IMR-90 (cell line): Measurements from ENCODE around the gene SLC2A10. TPM values are rescaled to one million over a fixed set of nuclear protein-coding genes. Genes with fewer than 3 reads are reported as not detected.
A peak's percentile ranks its signal among the peaks of the same experiment; 100 is the strongest.

ENCODE experiments used
- ATAC-seq: fragments of 200-7000 bp; cut with Tn5 transposase; 2 replicates; pipeline ENCODE4 v1.9.1; 2020; ENCODE audit warnings: low read depth, mild to moderate bottlenecking, moderate library complexity
- BruUV-seq: library from RNA; stranded (reverse); fragments of 400-500 nt; replicated peaks from 2 replicates; lab custom pipeline; 2021; lab: Mats Ljungman, UMichigan
- CTCF ChIA-PET: fragments of 300-600 bp; formaldehyde crosslinking; extraction: SDS; loops from one replicate; lab custom pipeline; 2021; ENCODE audit warnings: antibody characterized with exemption; lab: Yijun Ruan, JAX
- POLR2A ChIA-PET: fragments of 300-600 bp; sonication (Branson Sonifier 250); formaldehyde crosslinking; loops from one replicate; lab custom pipeline; 2022; ENCODE audit warnings: antibody characterized with exemption; ENCODE audit not compliant: unreplicated experiment; lab: Charles Lee
- DNase-seq: peaks from one replicate; pipeline ENCODE4 v3.0.0; 2013
- H2AFZ ChIP-seq: replicated peaks from 2 replicates; pipeline ENCODE3; 2013; ENCODE audit warnings: low read length, mild to moderate bottlenecking; ENCODE audit not compliant: poor library complexity
- H2AK5ac ChIP-seq: 2 replicates; pipeline ENCODE4 v1.6.1; 2013; ENCODE audit warnings: low read depth, low read length, inconsistent platforms
- H2AK9ac ChIP-seq: replicated peaks from 2 replicates; pipeline ENCODE3; 2013; ENCODE audit warnings: mild to moderate bottlenecking, low read depth, low read length, moderate library complexity; ENCODE audit not compliant: poor library complexity
- H2BK120ac ChIP-seq: 2 replicates; pipeline ENCODE4 v1.6.1; 2013; ENCODE audit warnings: low read depth, low read length, inconsistent platforms
- H2BK15ac ChIP-seq: 3 replicates; pipeline ENCODE4 v1.6.1; 2013; ENCODE audit warnings: low read depth, low read length, inconsistent platforms
- H2BK20ac ChIP-seq: 2 replicates; pipeline ENCODE4 v1.6.1; 2013; ENCODE audit warnings: low read depth, mild to moderate bottlenecking, inconsistent platforms, low read length, moderate library complexity
- H2BK5ac ChIP-seq: 2 replicates; pipeline ENCODE4 v1.6.1; 2013; ENCODE audit warnings: mild to moderate bottlenecking, low read depth, low read length, inconsistent platforms; ENCODE audit not compliant: poor library complexity, severe bottlenecking
- H3K14ac ChIP-seq: replicated peaks from 2 replicates; pipeline ENCODE4 v1.6.1; 2013; ENCODE audit warnings: low read depth, low read length, inconsistent platforms
- H3K18ac ChIP-seq: 2 replicates; pipeline ENCODE4 v1.6.1; 2013; ENCODE audit warnings: low read depth, low read length, control low read depth
- H3K23ac ChIP-seq: 2 replicates; pipeline ENCODE4 v1.6.1; 2013; ENCODE audit warnings: low read depth, low read length, inconsistent platforms
- H3K27ac ChIP-seq: 2 replicates; pipeline ENCODE4 v1.5.1; 2013; ENCODE audit warnings: mild to moderate bottlenecking, control low read depth, low read length; ENCODE audit not compliant: insufficient read depth
- H3K27me3 ChIP-seq: 2 replicates; pipeline ENCODE4 v1.6.1; 2013; ENCODE audit warnings: low read length; ENCODE audit not compliant: control insufficient read depth, insufficient read depth
- H3K36me3 ChIP-seq: 2 replicates; pipeline ENCODE4 v1.6.1; 2013; ENCODE audit warnings: low read length, mixed read lengths; ENCODE audit not compliant: control insufficient read depth, insufficient read depth
- H3K4ac ChIP-seq: 2 replicates; pipeline ENCODE4 v1.6.1; 2013; ENCODE audit warnings: low read depth, low read length, inconsistent platforms
- H3K4me1 ChIP-seq: 2 replicates; pipeline ENCODE4 v1.6.1; 2013; ENCODE audit warnings: low read length, mixed read lengths; ENCODE audit not compliant: control insufficient read depth, insufficient read depth
- H3K4me2 ChIP-seq: 2 replicates; pipeline ENCODE4 v1.6.1; 2013; ENCODE audit warnings: low read depth, mild to moderate bottlenecking, control low read depth, low read length, moderate library complexity
- H3K4me3 ChIP-seq: 2 replicates; pipeline ENCODE4 v1.5.1; 2013; ENCODE audit warnings: low read depth, mild to moderate bottlenecking, control low read depth, low read length, moderate library complexity; ENCODE audit not compliant: insufficient read depth
- H3K56ac ChIP-seq: 2 replicates; pipeline ENCODE4 v1.6.1; 2013; ENCODE audit warnings: low read length, inconsistent platforms; ENCODE audit not compliant: insufficient read depth; ENCODE audit errors: extremely low read depth
- H3K79me1 ChIP-seq, 2 experiments: 2 replicates each; pipeline ENCODE4 v1.6.1; 2013; ENCODE audit warnings: low read length in 2 of 2, inconsistent platforms in 1 of 2, low read depth in 1 of 2
- H3K9ac ChIP-seq: 2 replicates; pipeline ENCODE4 v1.6.1; 2013; ENCODE audit warnings: low read depth, low read length, control low read depth
- H3K9me1 ChIP-seq: 2 replicates; pipeline ENCODE4 v1.6.1; 2013; ENCODE audit warnings: low read length, inconsistent platforms; ENCODE audit not compliant: insufficient read depth
- H3K9me3 ChIP-seq: 2 replicates; pipeline ENCODE4 v1.6.1; 2013; ENCODE audit warnings: low read length; ENCODE audit not compliant: control insufficient read depth, insufficient read depth
- H4K20me1 ChIP-seq: 2 replicates; pipeline ENCODE4 v1.6.1; 2013; ENCODE audit warnings: low read length, inconsistent platforms; ENCODE audit not compliant: insufficient read depth
- H4K5ac ChIP-seq: 2 replicates; pipeline ENCODE4 v1.6.1; 2013; ENCODE audit warnings: mild to moderate bottlenecking, low read depth, low read length, control low read depth
- H4K8ac ChIP-seq, 2 experiments: 2 replicates each; pipeline ENCODE4 v1.6.1; 2013; ENCODE audit warnings: low read depth in 2 of 2, low read length in 2 of 2, control low read depth in 1 of 2, inconsistent platforms in 1 of 2
- H4K91ac ChIP-seq: 2 replicates; pipeline ENCODE4 v1.6.1; 2013; ENCODE audit warnings: low read depth, low read length, inconsistent platforms; ENCODE audit not compliant: insufficient read depth
- BHLHE40 ChIP-seq: fragments of 150-350 bp; IDR thresholded peaks from 2 replicates; pipeline ENCODE4 v1.6.1; 2016; ENCODE audit warnings: mild to moderate bottlenecking, low read depth, low read length
- CHD1 ChIP-seq: IDR thresholded peaks from 2 replicates; pipeline ENCODE4 v1.6.1; 2012; ENCODE audit warnings: low read depth, low read length, improper control_type of control experiment
- CTCF ChIP-seq: conservative IDR thresholded peaks from 2 replicates; pipeline ENCODE4 v1.5.1; 2012; ENCODE audit warnings: mild to moderate bottlenecking, low read depth, low read length, improper control_type of control experiment
- FOS ChIP-seq: fragments of 150-350 bp; IDR thresholded peaks from 2 replicates; pipeline ENCODE4 v1.6.1; 2016; ENCODE audit warnings: low read depth, low read length
- MAFK ChIP-seq: IDR thresholded peaks from 2 replicates; pipeline ENCODE4 v1.6.1; 2012; ENCODE audit warnings: low read depth, low read length, improper control_type of control experiment
- MXI1 ChIP-seq: IDR thresholded peaks from 2 replicates; pipeline ENCODE4 v1.6.1; 2012; ENCODE audit warnings: low read depth, mild to moderate bottlenecking, low read length, moderate library complexity, borderline replicate concordance
- NFE2L2 ChIP-seq: fragments of 150-350 bp; IDR thresholded peaks from 2 replicates; pipeline ENCODE4 v1.6.1; 2016; ENCODE audit warnings: low read depth, mild to moderate bottlenecking, low read length
- POLR2A ChIP-seq: IDR thresholded peaks from 2 replicates; pipeline ENCODE4 v1.6.1; 2012; ENCODE audit warnings: mild to moderate bottlenecking, low read depth, low read length
- RAD21 ChIP-seq: IDR thresholded peaks from 2 replicates; pipeline ENCODE4 v1.6.1; 2012; ENCODE audit warnings: low read length, improper control_type of control experiment
- RCOR1 ChIP-seq: IDR thresholded peaks from 2 replicates; pipeline ENCODE4 v1.6.1; 2012; ENCODE audit warnings: mild to moderate bottlenecking, low read length, improper control_type of control experiment; ENCODE audit not compliant: insufficient replicate concordance
- RFX5 ChIP-seq: IDR thresholded peaks from 2 replicates; pipeline ENCODE4 v1.8.0; 2012; ENCODE audit warnings: low read depth, mild to moderate bottlenecking, low read length, moderate library complexity
- USF2 ChIP-seq: fragments of 150-350 bp; IDR thresholded peaks from 2 replicates; pipeline ENCODE4 v1.6.1; 2017; ENCODE audit warnings: mild to moderate bottlenecking, antibody characterized with exemption, low read length, low read depth
- WGBS, 2 experiments: methylation state at CpG; one replicate each; pipeline versions ENCODE4 v1.1.5 to v1.1.7; 2013; ENCODE audit warnings: missing lambda C conversion rate in 2 of 2; ENCODE audit not compliant: insufficient read length in 1 of 2; ENCODE audit errors: extremely low coverage in 2 of 2; 5-methylcytosine and 5-hydroxymethylcytosine counted together
- dilution Hi-C: fragments of 300-500 bp; cut with HindIII; formaldehyde crosslinking; loops from one replicate; pipeline ENCODE4 v1.14.3; 2018; ENCODE audit warnings: low sequenced_read_pairs; ENCODE audit not compliant: unreplicated experiment
- in situ Hi-C: fragments of 300-500 bp; cut with MboI; formaldehyde crosslinking; loops from 3 replicates; pipeline ENCODE4 v1.14.3; 2019; ENCODE audit warnings: low sequenced_read_pairs, inconsistent platforms, mixed read lengths
- intact Hi-C: fragments of 100-400 bp; cut with micrococcal nuclease; formaldehyde crosslinking; loops from 2 replicates; pipeline ENCODE4 v1.10.0; 2022
- polyA plus RNA-seq, 3 experiments: library from polyadenylated mRNA; depleted of rRNA; stranded (reverse); fragments of >200 nt; gene quantifications; 2 replicates each; pipeline ENCODE4 v1.2.3, GENCODE V29; 2012; ENCODE audit warnings: low replicate concordance in 1 of 3
- total RNA-seq: library from RNA; depleted of rRNA; stranded (reverse); fragments of >200 nt; gene quantifications from 2 replicates; pipeline ENCODE4 v1.2.3, GENCODE V29; 2012
- TF ChIP-seq, protein P1 (sequence below): fragments of 150-350 bp; IDR thresholded peaks from 2 replicates; pipeline ENCODE4 v1.6.1; 2016; ENCODE audit warnings: low read depth, mild to moderate bottlenecking, low read length, moderate library complexity, borderline replicate concordance

The SLC2A10 gene
- total and polyA plus RNA-seq, 2 of the 4 experiments (the other 2 are of a cell fraction): 15.2 to 22.0 TPM

DNA sequence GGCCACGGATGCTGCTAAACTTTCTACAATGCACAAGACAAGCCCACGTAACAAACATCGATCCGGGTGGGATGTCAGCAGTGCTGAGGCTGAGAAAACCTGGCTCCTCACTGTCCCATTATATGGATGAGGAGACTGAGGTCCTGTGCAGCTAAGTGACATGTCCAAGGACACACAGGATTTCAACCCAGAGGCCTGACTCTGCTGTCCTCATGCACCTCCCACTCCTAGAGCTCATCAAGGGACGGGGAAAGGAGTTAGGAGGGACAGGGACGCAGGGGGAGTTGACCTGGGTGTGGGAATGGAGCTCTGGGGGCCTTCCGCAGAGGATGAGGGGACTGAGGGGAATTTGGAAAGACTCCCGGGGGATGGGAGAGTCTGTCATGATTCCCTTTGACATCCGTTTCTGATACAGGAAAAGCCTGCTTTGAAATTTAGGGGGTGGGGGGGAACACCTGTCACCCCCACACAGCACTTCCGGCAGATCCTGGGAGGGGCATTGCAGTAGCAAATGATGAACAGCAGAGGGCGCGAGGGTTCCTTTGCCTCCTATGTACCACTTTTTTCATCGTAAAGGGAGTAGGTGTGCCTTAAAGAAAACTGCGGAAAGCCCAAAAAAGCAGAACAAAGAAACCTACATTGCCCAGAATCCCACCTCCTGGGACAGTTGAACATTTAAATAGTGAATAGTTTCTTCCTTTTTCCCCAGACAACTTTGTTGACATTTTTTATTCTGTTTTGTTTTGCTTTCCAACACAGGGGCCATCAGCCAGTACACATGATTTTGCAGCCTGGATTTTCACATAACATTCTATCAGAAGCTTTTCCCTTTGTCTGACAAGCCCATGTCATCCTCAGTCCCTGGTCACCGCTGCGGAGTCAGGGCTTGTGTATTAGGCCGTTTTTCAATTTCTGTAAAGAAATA lies 48.6 kb downstream of the SLC2A10 start:
- Histone ChIP-seq H2BK20ac (no peak overlapping the region), H3K4me1 (peaks cover 4% of the 10 kb centered on the region), H4K91ac (no peak overlapping the region), H3K23ac (no peak overlapping the region), H3K4me2 (no peak overlapping the region), H3K14ac (no peak overlapping the region), H2AFZ (no peak overlapping the region), H3K27me3 (no peaks in the 10 kb centered on the region), H4K8ac (peak overlapping the region in 1 of 2 experiments; percentile 18; a peak in 1 of 4 replicates), H3K36me3 (no peaks in the 10 kb centered on the region), H3K9me3 (no peaks in the 10 kb centered on the region), H3K4me3 (no peak overlapping the region), H3K56ac (no peak overlapping the region), H2BK15ac (no peak overlapping the region), H3K9me1 (0 out of 2 replicates have a peak, but pooled peaks cover 3% of the 10 kb centered on the region), H2AK5ac (peak overlapping the region; percentile 55; the same call in 1 of the 2 replicates), H3K27ac (no peak overlapping the region), H3K4ac (no peak overlapping the region), H4K5ac (no peak overlapping the region), H3K18ac (no peak overlapping the region), H3K9ac (no peak overlapping the region), H4K20me1 (no peaks in the 10 kb centered on the region), H3K79me1 (no peaks in the 10 kb centered on the region), H2BK5ac (no peak overlapping the region), H2AK9ac (peak overlapping the region; percentile 0), H2BK120ac (peak overlapping the region; percentile 66; the same call in 1 of the 2 replicates)
- no TSS peak for BruUV-seq
- dilution Hi-C loops (no loop called here), in situ Hi-C loops (loop anchor here (5.0 to 25.0 kb wide), 5 partner anchors 254 to 867 kb away; no protein-coding TSS in a partner anchor), intact Hi-C loops (loop anchor here (1.0 to 5.0 kb wide), 6 partner anchors 71 to 626 kb away; no protein-coding TSS in a partner anchor)
- DNase-seq (peak; percentile 60), ATAC-seq (peak; percentile 89)
- WGBS, 2 experiments: 100% methylated on average over 1 of the region's 17 CpGs; no CpG with 5 or more reads in 1 of the 2 experiments
- ChIA-PET POLR2A (no interaction called here), CTCF (no interaction called here)
- TF ChIP-seq MXI1 (no peak), CHD1 (no peak), NFE2L2 (no peak), RFX5 (no peak), BHLHE40 (peak; percentile 4; the same call in 1 of the 2 replicates), FOS (no peak), USF2 (no peak), RAD21 (peak; percentile 92), MAFK (no peak), POLR2A (no peak), CTCF (peak; percentile 96), RCOR1 (no peak)
- TF ChIP-seq, protein P1, sequence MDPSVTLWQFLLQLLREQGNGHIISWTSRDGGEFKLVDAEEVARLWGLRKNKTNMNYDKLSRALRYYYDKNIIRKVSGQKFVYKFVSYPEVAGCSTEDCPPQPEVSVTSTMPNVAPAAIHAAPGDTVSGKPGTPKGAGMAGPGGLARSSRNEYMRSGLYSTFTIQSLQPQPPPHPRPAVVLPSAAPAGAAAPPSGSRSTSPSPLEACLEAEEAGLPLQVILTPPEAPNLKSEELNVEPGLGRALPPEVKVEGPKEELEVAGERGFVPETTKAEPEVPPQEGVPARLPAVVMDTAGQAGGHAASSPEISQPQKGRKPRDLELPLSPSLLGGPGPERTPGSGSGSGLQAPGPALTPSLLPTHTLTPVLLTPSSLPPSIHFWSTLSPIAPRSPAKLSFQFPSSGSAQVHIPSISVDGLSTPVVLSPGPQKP: 0 out of 2 replicates have a peak, but pooled peaks have one; percentile 53
